Activated naive CD4-positive, alpha-beta T cell treated with anti-CD3 and anti-CD28 coated beads, Interleukin-2, amount 10 ng/mL, durations not matched to agents 7 days and 5 days (primary cell): ENCODE measurements around the gene BSN.

Experiments
- CTCF ChIA-PET: fragments of 350-600 bp; sonication (Branson Sonifier 250); formaldehyde crosslinking; loops from one replicate; lab custom pipeline; 2021; ENCODE audit warnings: antibody characterized with exemption; lab: Charles Lee
- DNase-seq: peaks from one replicate; pipeline ENCODE4 v3.0.0-alpha.2; 2020
- H3K27ac Mint-ChIP-seq: one replicate; pipeline ENCODE4 v1.8.0; 2021; ENCODE audit warnings: mild to moderate bottlenecking, moderate library complexity, mixed read lengths
- H3K27me3 Mint-ChIP-seq: one replicate; pipeline ENCODE4 v1.8.0; 2021; ENCODE audit warnings: mild to moderate bottlenecking, mixed read lengths
- H3K36me3 Mint-ChIP-seq: one replicate; pipeline ENCODE4 v1.8.0; 2021; ENCODE audit warnings: mixed read lengths
- H3K4me1 Mint-ChIP-seq: one replicate; pipeline ENCODE4 v1.8.0; 2021; ENCODE audit warnings: mixed read lengths
- H3K4me3 Mint-ChIP-seq: one replicate; pipeline ENCODE4 v1.8.0; 2021; ENCODE audit warnings: mild to moderate bottlenecking, moderate library complexity, mixed read lengths
- H3K9me3 Mint-ChIP-seq: one replicate; pipeline ENCODE4 v1.8.0; 2021; ENCODE audit warnings: mixed read lengths

Gene BSN

DNA sequence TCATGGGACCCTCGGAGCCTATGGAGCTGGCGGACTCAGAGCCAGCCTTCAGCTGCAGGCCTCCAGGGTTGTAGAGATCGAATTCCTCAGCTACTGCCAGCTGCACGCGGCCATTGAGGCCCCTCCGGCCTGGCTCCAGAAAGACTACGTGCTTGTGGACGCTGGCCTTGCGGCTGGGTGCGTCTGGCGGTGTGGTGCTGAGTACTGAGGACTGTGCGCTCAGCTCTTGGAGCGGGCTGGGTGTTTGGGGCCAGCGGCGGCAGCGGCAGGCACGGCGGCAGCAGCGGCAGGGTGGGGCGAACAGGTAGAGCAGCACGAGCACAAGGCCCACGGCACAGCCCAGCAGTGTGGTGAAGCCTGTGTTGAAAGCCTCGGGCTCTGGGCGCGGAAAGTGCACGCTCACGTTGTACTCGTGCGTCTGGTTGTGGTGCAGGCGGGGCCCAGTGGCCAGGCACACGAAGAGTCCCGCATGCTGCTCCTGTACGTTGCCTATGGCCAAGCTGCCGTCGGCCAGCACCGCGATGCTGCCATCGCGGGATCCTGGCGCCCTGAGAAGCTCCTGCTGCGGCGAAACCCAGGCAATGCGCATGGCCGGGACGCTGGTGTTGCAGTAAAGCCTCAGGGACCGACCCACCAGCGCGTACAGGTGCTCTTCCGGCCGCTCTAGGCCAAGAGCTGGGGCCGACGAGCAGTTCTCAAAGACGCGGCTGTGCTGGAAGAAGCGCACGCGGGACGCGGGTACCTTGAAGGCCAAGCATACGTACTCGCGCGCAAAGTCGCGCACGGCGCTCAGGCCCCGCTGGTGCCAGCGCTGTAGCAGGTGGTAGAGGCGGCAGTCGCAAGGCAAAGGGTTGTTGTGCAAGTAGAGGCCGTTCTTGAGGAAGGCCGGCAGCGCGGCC lies 163.9 kb downstream of the BSN start:
- Mint-ChIP-seq H3K4me3 (peak overlapping the region; percentile 72), H3K27me3 (peaks cover 8% of the 10 kb centered on the region), H3K27ac (peak overlapping the region; percentile 84), H3K36me3 (peaks cover 20% of the 10 kb centered on the region), H3K9me3 (no peaks in the 10 kb centered on the region), H3K4me1 (peaks cover 44% of the 10 kb centered on the region)
- CTCF ChIA-PET = interaction anchor here (0.6 to 2.5 kb wide), 6 partner anchors 17 to 178 kb away, joined by 3 to 9 read pairs (median 4); no protein-coding TSS in a partner anchor
- no peak for DNase-seq

DNA sequence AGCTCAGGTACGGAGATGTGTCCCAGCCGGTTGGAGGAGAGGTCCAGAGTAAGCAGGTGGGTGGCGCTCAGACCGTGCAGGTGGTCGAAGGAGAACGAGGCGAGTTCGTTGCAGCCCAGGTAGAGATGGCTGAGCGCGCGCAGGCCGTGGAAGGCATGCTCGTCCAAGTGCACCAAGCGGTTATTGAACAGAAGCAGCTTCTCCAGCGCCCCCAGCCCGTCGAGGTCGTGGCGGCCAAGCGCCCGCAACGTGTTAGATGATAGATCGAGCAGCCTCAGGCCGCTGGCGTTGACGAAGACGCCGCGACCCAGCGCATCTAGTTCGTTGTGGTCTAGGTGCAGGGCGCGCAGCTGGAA lies 164.6 kb downstream of the BSN start:
- Mint-ChIP-seq H3K9me3 (no peaks in the 10 kb centered on the region), H3K36me3 (peaks cover 21% of the 10 kb centered on the region), H3K4me3 (peak overlapping the region; percentile 72), H3K4me1 (peaks cover 44% of the 10 kb centered on the region), H3K27me3 (peaks cover 8% of the 10 kb centered on the region), H3K27ac (peak overlapping the region; percentile 84)
- no peak for DNase-seq
- CTCF ChIA-PET = interaction anchor here (0.6 to 2.5 kb wide), 9 partner anchors 7 to 186 kb away, joined by 3 to 9 read pairs (median 4); partner anchors contain the start of gene INKA1

DNA sequence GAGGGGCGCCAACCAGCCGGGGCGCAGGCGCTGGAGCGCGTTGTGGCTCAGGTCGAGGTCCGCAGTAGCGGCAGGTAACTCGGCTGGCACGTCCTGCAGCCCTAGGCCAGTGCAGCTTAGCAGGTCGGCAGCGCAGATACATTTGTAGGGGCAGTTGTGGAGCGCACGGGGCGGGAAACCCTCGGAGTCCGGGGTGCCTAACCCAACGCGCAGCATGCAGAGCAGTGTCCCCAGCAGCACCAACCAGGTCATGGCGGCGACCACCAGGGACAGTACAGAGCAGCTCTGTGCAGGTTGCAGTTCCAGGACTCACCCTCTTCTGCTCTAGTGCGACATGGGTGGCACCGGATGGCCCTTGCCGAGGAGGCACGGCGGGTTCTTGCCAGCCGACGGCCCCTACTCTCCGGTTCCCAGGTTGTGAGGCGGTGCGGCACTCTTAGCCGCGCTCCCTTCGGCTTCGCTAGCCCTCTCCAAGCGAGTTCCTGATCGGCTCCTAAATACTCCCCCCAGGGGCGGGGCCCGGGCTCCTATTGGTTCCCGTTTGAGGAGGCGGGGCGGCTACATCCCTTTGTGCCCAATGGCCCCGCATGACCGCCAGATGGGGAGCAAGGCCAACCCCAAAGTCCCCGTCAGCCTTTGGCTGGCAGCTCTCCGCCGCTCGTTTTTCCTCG lies 165.1 kb downstream of the BSN start, which contains the start of gene AMIGO3:
Gene AMIGO3 (minus strand): TSS at position 471 of the 671 bp plus-strand sequence. CDS start 219 bp downstream, at position 252.
- peaks cover 21% of the 10 kb centered on the region for H3K36me3 Mint-ChIP-seq

More for the DNA sequence above, 165.1 kb downstream of the BSN start, which contains the start of gene AMIGO3:
- H3K4me3 Mint-ChIP-seq = peak within 1 kb of the TSS; percentile 72
- CTCF ChIA-PET = interaction anchor here (0.6 to 2.5 kb wide), 9 partner anchors 8 to 186 kb away, joined by 3 to 9 read pairs (median 4); partner anchors contain the start of gene INKA1
- H3K27ac Mint-ChIP-seq = peak within 1 kb of the TSS; percentile 84
- DNase-seq = peak; percentile 96
- H3K27me3 Mint-ChIP-seq = peaks cover 11% of the 10 kb centered on the region
- H3K9me3 Mint-ChIP-seq = no peaks in the 10 kb centered on the region
- H3K4me1 Mint-ChIP-seq = peaks cover 44% of the 10 kb centered on the region
